HepG2 (cell line): ENCODE data around the gene PRCD. TPM values are rescaled to one million over a fixed set of nuclear protein-coding genes. Genes with fewer than 3 reads are reported as not detected.

Source experiments
- ATAC-seq: fragments of 200-7000 bp; cut with Tn5 transposase; 3 replicates; pipeline ENCODE4 v1.9.1; 2020; ENCODE audit warnings: mild to moderate bottlenecking, moderate library complexity
- BruUV-seq: library from RNA; stranded (reverse); fragments of 400-500 nt; replicated peaks from 2 replicates; lab custom pipeline; 2021; lab: Mats Ljungman, UMichigan
- CTCF ChIA-PET: fragments of 300-600 bp; formaldehyde crosslinking; extraction: SDS; loops from one replicate; lab custom pipeline; 2021; ENCODE audit warnings: low total read pairs, inconsistent platforms, low intra/inter-chr PET ratio; lab: Yijun Ruan, JAX
- POLR2A ChIA-PET: fragments of 350-600 bp; sonication (Branson Sonifier 250); formaldehyde crosslinking; loops from one replicate; lab custom pipeline; 2020; ENCODE audit warnings: antibody characterized with exemption, inconsistent platforms; lab: Yijun Ruan, JAX
- DNase-seq: peaks from one replicate; pipeline ENCODE4 v3.0.0-alpha.2; 2015; ENCODE audit warnings: low spot score
- FAIRE-seq: peaks from 3 replicates; lab custom pipeline; 2011; peaks lifted over from hg19 to GRCh38; lab: Jason Lieb, UNC
- H2AFZ ChIP-seq: one replicate; pipeline ENCODE4 v1.6.1; 2011; ENCODE audit warnings: low read length, inconsistent platforms
- H3K27ac ChIP-seq: fragments of 300-600 bp; 3 replicates; pipeline ENCODE4 v1.8.0; 2011; ENCODE audit warnings: mixed run types, mild to moderate bottlenecking, mixed read lengths, low read length, inconsistent platforms; ENCODE audit not compliant: insufficient read depth; ENCODE audit errors: extremely low read length
- H3K27me3 ChIP-seq, 2 experiments: fragments of 200-600 bp in 1 of 2; 2 replicates in 1 of 2; 3 replicates in 1 of 2; pipeline versions ENCODE4 v1.6.0 to v1.8.0; 2011; ENCODE audit warnings: low read length in 2 of 2, mild to moderate bottlenecking in 2 of 2, moderate library complexity in 2 of 2, inconsistent platforms in 1 of 2; ENCODE audit not compliant: insufficient read depth in 2 of 2, control insufficient read depth in 1 of 2
- H3K36me3 ChIP-seq, 2 experiments: fragments of 200-600 bp in 1 of 2; replicated peaks in 1 of 2; 2 replicates in 1 of 2; 3 replicates in 1 of 2; pipeline versions ENCODE4 v1.5.1 to v1.8.0; 2011; ENCODE audit warnings: low read length in 2 of 2, inconsistent platforms in 1 of 2; ENCODE audit not compliant: insufficient read depth in 2 of 2, control insufficient read depth in 1 of 2
- H3K4me1 ChIP-seq: 2 replicates; pipeline ENCODE4 v1.5.1; 2012; ENCODE audit warnings: low read length, inconsistent platforms; ENCODE audit not compliant: insufficient read depth
- H3K4me2 ChIP-seq: 2 replicates; pipeline ENCODE4 v1.6.0; 2011; ENCODE audit warnings: low read depth, low read length, inconsistent platforms
- H3K4me3 ChIP-seq, 3 experiments: fragments of 200-600 bp in 1 of 3; sonication (generic), shearing (Covaris generic) in 1 of 3; replicated peaks in 1 of 3; 2 replicates each; pipeline ENCODE4 v1.5.1; 2011 to 2016; ENCODE audit warnings: low read length in 3 of 3, inconsistent platforms in 2 of 3, low read depth in 2 of 3, mild to moderate bottlenecking in 2 of 3, control low read depth in 1 of 3, mixed read lengths in 1 of 3; ENCODE audit not compliant: insufficient read depth in 1 of 3
- H3K79me2 ChIP-seq: one replicate; pipeline ENCODE4 v1.6.1; 2011; ENCODE audit warnings: low read length, inconsistent platforms; ENCODE audit not compliant: insufficient read depth
- H3K9ac ChIP-seq: 2 replicates; pipeline ENCODE4 v1.6.0; 2011; ENCODE audit warnings: mild to moderate bottlenecking, low read depth, low read length, inconsistent platforms; ENCODE audit not compliant: insufficient read depth
- H3K9me3 ChIP-seq: 2 replicates; pipeline ENCODE4 v1.5.1; 2012; ENCODE audit warnings: mild to moderate bottlenecking, low read length
- H4K20me1 ChIP-seq: 2 replicates; pipeline ENCODE4 v1.6.0; 2011; ENCODE audit warnings: inconsistent platforms, mild to moderate bottlenecking, low read length, moderate library complexity; ENCODE audit not compliant: insufficient read depth
- ATAD3A ChIP-seq: sonication (generic); formaldehyde crosslinking; IDR thresholded peaks from 2 replicates; pipeline ENCODE4 v1.4.0; 2020; ENCODE audit warnings: missing genetic modification reagents
- CEBPZ ChIP-seq: IDR thresholded peaks from 2 replicates; pipeline ENCODE4 v1.6.1; 2012; ENCODE audit warnings: low read length, improper control_type of control experiment
- MYC ChIP-seq: sonication (generic); formaldehyde crosslinking; IDR thresholded peaks from 2 replicates; pipeline ENCODE4 v1.9.0; 2021; ENCODE audit warnings: missing genetic modification reagents, borderline replicate concordance
- MZF1 ChIP-seq: sonication (generic); formaldehyde crosslinking; IDR thresholded peaks from 2 replicates; pipeline ENCODE4 v1.8.1; 2023; ENCODE audit warnings: mild to moderate bottlenecking, missing genetic modification reagents, borderline replicate concordance
- NFE2L2 ChIP-seq: fragments of 150-350 bp; IDR thresholded peaks from 2 replicates; pipeline ENCODE4 v1.6.1; 2014; ENCODE audit warnings: low read length
- NFKB2 ChIP-seq: sonication (generic); formaldehyde crosslinking; IDR thresholded peaks from 2 replicates; pipeline ENCODE4 v1.4.0; 2020; ENCODE audit warnings: missing genetic modification reagents, borderline replicate concordance
- RFX5 ChIP-seq: IDR thresholded peaks from 2 replicates; pipeline ENCODE4 v1.6.1; 2011; ENCODE audit warnings: low read depth, low read length, improper control_type of control experiment
- SETDB1 ChIP-seq: sonication (generic); formaldehyde crosslinking; IDR thresholded peaks from 2 replicates; pipeline ENCODE4 v1.5.1; 2020; ENCODE audit warnings: missing genetic modification reagents, mild to moderate bottlenecking, borderline replicate concordance
- TGIF2 ChIP-seq: IDR thresholded peaks from 2 replicates; pipeline ENCODE4 v1.6.1; 2016; ENCODE audit warnings: control low read depth, missing compliant biosample characterization
- TRIM24 ChIP-seq: sonication (generic); formaldehyde crosslinking; IDR thresholded peaks from 2 replicates; pipeline ENCODE4 v1.8.0; 2022; ENCODE audit warnings: mild to moderate bottlenecking, missing genetic modification reagents
- ZBTB20 ChIP-seq: sonication (generic); formaldehyde crosslinking; IDR thresholded peaks from 2 replicates; pipeline ENCODE4 v1.8.1; 2023; ENCODE audit warnings: missing genetic modification reagents, low read depth, mild to moderate bottlenecking, borderline replicate concordance
- ZFP36 ChIP-seq: fragments of 150-350 bp; IDR thresholded peaks from 2 replicates; pipeline ENCODE4 v1.6.1; 2018; ENCODE audit warnings: borderline replicate concordance, low read length, low read depth; ENCODE audit not compliant: partially characterized antibody
- ZNF24 ChIP-seq: fragments of 450-650 bp; IDR thresholded peaks from 2 replicates; pipeline ENCODE4 v1.6.1; 2017; ENCODE audit warnings: antibody characterized with exemption, mild to moderate bottlenecking
- ZNF589 ChIP-seq: sonication (generic); formaldehyde crosslinking; conservative IDR thresholded peaks from 2 replicates; pipeline ENCODE4 v1.8.0; 2022; ENCODE audit warnings: mild to moderate bottlenecking, moderate library complexity, missing genetic modification reagents
- WGBS: methylation state at CpG from one replicate; pipeline ENCODE4 v1.1.6; 2017; ENCODE audit warnings: low lambda C conversion rate; 5-methylcytosine and 5-hydroxymethylcytosine counted together
- in situ Hi-C: cut with HindIII; loops from 2 replicates; pipeline ENCODE4 v1.10.0; 2017; ENCODE audit warnings: low pct_unique_long_range_greater_than_20kb; ENCODE audit not compliant: extremely low pct_ligation_motif_present
- intact Hi-C: fragments of 100-400 bp; cut with micrococcal nuclease; formaldehyde crosslinking; loops from one replicate; pipeline ENCODE4 v1.10.0; 2022; ENCODE audit not compliant: unreplicated experiment
- polyA plus RNA-seq, 8 experiments: library from polyadenylated mRNA; depleted of rRNA in 3 of 8; stranded (reverse) in 7 of 8; unstranded in 1 of 8; fragments of >200 nt; fragmentation: Illumina TruSeq in 4 of 8; extraction: Trizol in 4 of 8; gene quantifications; 2 replicates each; pipeline versions ENCODE4 v1.2.1 to v1.2.3, GENCODE V29; 2011 to 2016; ENCODE audit warnings: low read depth in 4 of 8, missing spikeins in 1 of 8, mixed read lengths in 1 of 8; ENCODE audit not compliant: insufficient read depth in 1 of 8
- total RNA-seq, 5 experiments: library from RNA; depleted of rRNA; stranded (reverse); fragments of >200 nt; fragmentation: Illumina TruSeq; extraction: Trizol; gene quantifications; 2 replicates each; pipeline ENCODE4 v1.2.3, GENCODE V29; 2016; ENCODE audit warnings: low read depth in 1 of 5
- TF ChIP-seq, protein P1 (sequence below): IDR thresholded peaks from 2 replicates; pipeline ENCODE4 v1.6.1; 2018; ENCODE audit warnings: missing genetic modification reagents

Gene PRCD
- total and polyA plus RNA-seq, 2 of the 13 experiments (the other 11 are each of a cell fraction or from before 2014, with no cell fraction given), result 0.51 TPM; not detected in 1

GRCh38 chr17:76542984-76543383, 3.1 kb downstream of the PRCD start:
- no peaks in the 10 kb centered on the region for H3K9me3 ChIP-seq
- H3K36me3 ChIP-seq, result peaks cover 9 to 12% of the 10 kb centered on the region in 2 experiments; a peak in 4 of 5 replicates
- no peak for ATAC-seq
- in situ Hi-C loops, result no loop called here
- no peak for TF ChIP-seq NFKB2 (CRISPR knock-in tag)
- TF ChIP-seq ATAD3A (CRISPR knock-in tag), result no peak
- TF ChIP-seq, protein P1, sequence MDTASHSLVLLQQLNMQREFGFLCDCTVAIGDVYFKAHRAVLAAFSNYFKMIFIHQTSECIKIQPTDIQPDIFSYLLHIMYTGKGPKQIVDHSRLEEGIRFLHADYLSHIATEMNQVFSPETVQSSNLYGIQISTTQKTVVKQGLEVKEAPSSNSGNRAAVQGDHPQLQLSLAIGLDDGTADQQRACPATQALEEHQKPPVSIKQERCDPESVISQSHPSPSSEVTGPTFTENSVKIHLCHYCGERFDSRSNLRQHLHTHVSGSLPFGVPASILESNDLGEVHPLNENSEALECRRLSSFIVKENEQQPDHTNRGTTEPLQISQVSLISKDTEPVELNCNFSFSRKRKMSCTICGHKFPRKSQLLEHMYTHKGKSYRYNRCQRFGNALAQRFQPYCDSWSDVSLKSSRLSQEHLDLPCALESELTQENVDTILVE (CRISPR knock-in tag), result no peak
- no peak for TF ChIP-seq ZNF589
- no peak for TF ChIP-seq ZNF24
- TF ChIP-seq ZFP36, result no peak
- no peak for TF ChIP-seq RFX5
- TF ChIP-seq TRIM24 (CRISPR knock-in tag), result no peak
- no peak for TF ChIP-seq MYC (CRISPR knock-in tag)
- TF ChIP-seq ZBTB20, result no peak
- no peak for TF ChIP-seq TGIF2 (CRISPR knock-in tag)
- no peak for TF ChIP-seq NFE2L2
- no peak for TF ChIP-seq SETDB1 (CRISPR knock-in tag)
- no peak for TF ChIP-seq MZF1 (CRISPR knock-in tag)
- no peak for TF ChIP-seq CEBPZ
- H3K27me3 ChIP-seq, result no peaks in the 10 kb centered on the region
- no peak overlapping the region for H3K27ac ChIP-seq
- no peak overlapping the region for H3K9ac ChIP-seq
- no peak overlapping the region for H3K4me2 ChIP-seq
- ChIA-PET CTCF (no interaction called here), POLR2A (interaction anchor here (1.0 to 1.9 kb wide), 3 partner anchors 10 to 18 kb away, joined by 4 to 8 read pairs (median 7); no protein-coding TSS in a partner anchor)
- intact Hi-C loops, result no loop called here
- no peak for FAIRE-seq
- H3K4me3 ChIP-seq, result no peak overlapping the region
- H3K4me1 ChIP-seq, result peaks cover 29% of the 10 kb centered on the region
- peaks cover 7% of the 10 kb centered on the region; the same call in 1 of the 2 replicates for H4K20me1 ChIP-seq
- peaks cover 16% of the 10 kb centered on the region for H3K79me2 ChIP-seq
- DNase-seq, result no peak
- H2AFZ ChIP-seq, result no peak overlapping the region
- no TSS peak for BruUV-seq
- 96% methylated on average over 8 of the region's 8 CpGs for WGBS
